Small intestine (tissue), 7 donors: ENCODE results near the gene MOB3C. TPM values are rescaled to one million over a fixed set of nuclear protein-coding genes. Genes with fewer than 3 reads are reported as not detected.

Experiments
- DNase-seq, 2 donors: peaks; one replicate each; pipeline versions ENCODE4 v3.0.0 to v3.0.0-alpha.2; 2013
- FAIRE-seq: peaks from 2 replicates; lab custom pipeline; 2012; peaks lifted over from hg19 to GRCh38; lab: Jason Lieb, UNC
- H3K27ac ChIP-seq, 3 donors: one replicate each; pipeline ENCODE4 v1.5.1; 2013; ENCODE audit warnings: low read length in 2 of 3, mild to moderate bottlenecking in 2 of 3, control low read depth in 1 of 3, inconsistent platforms in 1 of 3, low read depth in 1 of 3, moderate library complexity in 1 of 3
- H3K27me3 ChIP-seq, 3 donors: one replicate each; pipeline ENCODE4 v1.6.1; 2013; ENCODE audit warnings: low read length in 3 of 3, inconsistent platforms in 1 of 3; ENCODE audit not compliant: control insufficient read depth in 3 of 3, insufficient read depth in 3 of 3
- H3K36me3 ChIP-seq, 3 donors: one replicate each; pipeline ENCODE4 v1.6.1; 2013; ENCODE audit warnings: low read length in 3 of 3, inconsistent platforms in 1 of 3, low read depth in 1 of 3, mild to moderate bottlenecking in 1 of 3, moderate library complexity in 1 of 3; ENCODE audit not compliant: control insufficient read depth in 3 of 3, insufficient read depth in 2 of 3
- H3K4me1 ChIP-seq, 3 donors: one replicate each; pipeline ENCODE4 v1.6.1; 2013; ENCODE audit warnings: low read length in 2 of 3, inconsistent platforms in 1 of 3, low read depth in 1 of 3, mild to moderate bottlenecking in 1 of 3, moderate library complexity in 1 of 3; ENCODE audit not compliant: control insufficient read depth in 3 of 3, insufficient read depth in 2 of 3
- H3K4me3 ChIP-seq, 3 donors: one replicate each; pipeline ENCODE4 v1.5.1; 2013; ENCODE audit warnings: low read length in 3 of 3, control low read depth in 1 of 3, inconsistent platforms in 1 of 3, low read depth in 1 of 3, mild to moderate bottlenecking in 1 of 3, moderate library complexity in 1 of 3
- H3K9me3 ChIP-seq, 2 donors: one replicate each; pipeline ENCODE4 v1.6.1; 2013; ENCODE audit warnings: low read depth in 1 of 2, low read length in 1 of 2; ENCODE audit not compliant: control insufficient read depth in 2 of 2, insufficient read depth in 1 of 2
- WGBS, 3 donors: extraction: QIAGEN DNeasy Blood & Tissue Kit; methylation state at CpG; one replicate each; pipeline ENCODE4 v1.1.7; 2013; 5-methylcytosine and 5-hydroxymethylcytosine counted together
- polyA plus RNA-seq, 4 donors: library from polyadenylated mRNA; stranded (reverse) in 3 of 4; unstranded in 1 of 4; fragments of 200-250 nt in 3 of 4; fragments of 120-200 nt in 1 of 4; gene quantifications; one replicate each; pipeline versions ENCODE4 v1.2.1 to v1.2.3, GENCODE V29; 2013
- donor health status: healthy with polysubstance abuse.
- donor health status: control.
- donor health status: control.
- donor health status: Bipolar disorder and iron deficiency.
- donor health status: healthy.

The MOB3C gene
- polyA plus RNA-seq, 4 donors: 7.8 to 12.0 (median 9.5) TPM

DNA sequence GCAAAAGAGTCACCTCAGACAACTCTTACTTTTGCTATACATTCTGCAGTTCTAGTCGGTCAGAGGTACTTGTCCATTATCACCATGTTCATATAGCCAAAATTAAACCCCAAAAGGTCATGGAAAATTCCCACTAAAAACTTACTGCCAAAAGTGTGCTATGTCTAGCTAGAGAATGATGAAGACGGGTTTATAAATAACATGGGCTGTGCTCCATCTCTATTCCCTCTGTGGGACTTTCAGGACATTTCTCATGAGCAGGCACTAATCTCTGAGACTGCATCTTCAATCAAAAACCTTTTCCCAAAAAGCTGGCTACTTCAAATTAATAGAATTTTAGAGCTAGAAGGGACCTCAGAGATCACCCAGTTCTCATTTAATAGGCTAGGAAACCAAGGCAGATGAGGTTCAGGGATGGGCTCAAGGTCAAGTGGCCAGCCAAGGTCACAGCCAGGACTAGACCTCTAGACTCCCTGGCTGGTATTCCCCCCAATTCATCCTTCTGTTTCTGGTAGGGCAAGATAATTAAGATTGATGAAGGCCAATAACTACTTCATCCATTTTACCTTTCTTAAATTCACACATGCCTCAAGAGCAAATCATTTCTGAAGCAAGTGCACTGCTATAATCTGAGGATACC is 21.0 kb upstream of the MOB3C start:
- no peak overlapping the region for H3K4me3 ChIP-seq
- no peaks in the 10 kb centered on the region for H3K9me3 ChIP-seq
- 47 to 56% (median 48%) methylated on average over 2 of the region's 2 CpGs for WGBS, 3 donors
- peaks cover 3 to 20% (median 13%) of the 10 kb centered on the region in 3 donors for H3K36me3 ChIP-seq
- H3K27me3 ChIP-seq: no peaks in the 10 kb centered on the region
- peaks cover 0 to 5% (median 0%) of the 10 kb centered on the region in 3 donors for H3K4me1 ChIP-seq
- FAIRE-seq (no peak), DNase-seq (no peak)
- H3K27ac ChIP-seq: peak overlapping the region in 1 of 3 donors; percentile 5

GRCh38 chr1:46635205-46635604 is 18.6 kb upstream of the MOB3C start:
- H3K9me3 ChIP-seq: no peaks in the 10 kb centered on the region
- H3K36me3 ChIP-seq: peaks cover 3 to 24% (median 17%) of the 10 kb centered on the region in 3 donors
- H3K27me3 ChIP-seq: no peaks in the 10 kb centered on the region
- H3K4me3 ChIP-seq: no peak overlapping the region
- DNase-seq (no peak), FAIRE-seq (no peak)
- peaks cover 0 to 5% (median 0%) of the 10 kb centered on the region in 3 donors for H3K4me1 ChIP-seq
- H3K27ac ChIP-seq: no peak overlapping the region
- WGBS, 3 donors: 95 to 97% (median 96%) methylated on average over 2 of the region's 2 CpGs

DNA sequence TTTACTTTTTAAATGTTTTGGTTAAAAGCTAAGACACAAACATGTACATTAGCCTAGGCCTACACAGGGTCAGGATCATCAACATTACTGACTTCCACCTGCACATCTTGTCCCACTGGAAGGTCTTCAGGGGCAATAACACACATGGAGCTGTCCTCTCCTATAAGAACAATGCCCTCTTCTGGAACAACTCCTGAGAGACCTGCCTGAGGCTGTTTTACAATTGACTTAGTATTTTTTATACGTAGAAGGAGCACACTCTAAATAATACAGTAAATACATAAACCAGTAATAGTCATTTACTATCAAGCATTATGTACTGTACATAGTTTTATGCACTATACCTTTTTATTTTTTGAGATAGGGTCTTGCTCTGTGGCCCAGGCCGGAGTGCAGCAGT is 14.1 kb upstream of the MOB3C start:
- Histone ChIP-seq H3K4me1 (no peaks in the 10 kb centered on the region), H3K27ac (no peak overlapping the region), H3K4me3 (no peak overlapping the region), H3K36me3 (peaks cover 3 to 19% (median 15%) of the 10 kb centered on the region in 3 donors), H3K27me3 (no peaks in the 10 kb centered on the region), H3K9me3 (no peaks in the 10 kb centered on the region)
- no peak for DNase-seq
- WGBS, 3 donors: 92 to 95% (median 93%) methylated on average over 2 of the region's 2 CpGs
- no peak for FAIRE-seq

DNA sequence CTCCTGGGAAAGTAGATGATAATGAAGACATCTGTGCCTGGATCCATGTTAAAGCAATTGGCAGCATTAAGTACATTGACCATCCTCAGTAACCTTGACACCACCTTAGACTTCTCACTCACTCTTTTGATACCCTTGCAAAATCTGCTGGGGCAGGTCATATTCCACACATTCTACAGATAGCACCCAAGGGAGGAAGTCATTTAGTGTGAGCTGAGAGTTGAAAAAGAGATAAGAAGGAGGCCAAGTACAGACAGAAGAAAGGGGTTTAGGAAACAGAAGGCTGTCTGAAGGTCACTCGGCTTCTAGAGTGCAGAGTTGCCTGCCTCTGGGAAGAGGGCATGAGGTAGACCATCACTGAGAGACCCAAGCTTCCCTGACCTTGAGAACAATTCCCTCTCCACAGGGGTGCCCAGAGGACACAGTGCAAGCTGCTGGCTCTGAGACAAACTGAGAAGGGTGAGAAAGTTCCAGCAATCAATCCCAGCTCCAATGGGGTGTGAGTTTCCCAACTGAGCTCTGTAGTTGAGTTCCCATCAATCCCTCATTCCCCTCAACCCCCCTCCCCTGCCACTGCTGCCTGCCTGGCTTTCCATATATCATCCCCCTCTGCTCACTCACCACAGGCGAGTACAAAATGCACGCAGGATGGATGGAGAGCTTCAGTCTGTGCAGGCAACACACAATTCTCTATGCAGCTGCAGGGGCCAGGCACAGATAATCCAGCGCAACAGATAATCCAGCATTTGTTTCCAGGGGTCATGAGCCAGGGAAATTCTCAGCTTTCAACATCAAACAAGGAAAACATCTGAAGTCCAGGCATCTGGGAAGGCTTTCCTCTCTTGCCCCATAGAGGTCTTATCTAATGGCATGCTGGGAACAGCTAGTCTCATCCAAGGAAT is 7.4 kb upstream of the MOB3C start:
- WGBS, 3 donors: 72 to 74% (median 73%) methylated on average over 4 of the region's 4 CpGs

DNA sequence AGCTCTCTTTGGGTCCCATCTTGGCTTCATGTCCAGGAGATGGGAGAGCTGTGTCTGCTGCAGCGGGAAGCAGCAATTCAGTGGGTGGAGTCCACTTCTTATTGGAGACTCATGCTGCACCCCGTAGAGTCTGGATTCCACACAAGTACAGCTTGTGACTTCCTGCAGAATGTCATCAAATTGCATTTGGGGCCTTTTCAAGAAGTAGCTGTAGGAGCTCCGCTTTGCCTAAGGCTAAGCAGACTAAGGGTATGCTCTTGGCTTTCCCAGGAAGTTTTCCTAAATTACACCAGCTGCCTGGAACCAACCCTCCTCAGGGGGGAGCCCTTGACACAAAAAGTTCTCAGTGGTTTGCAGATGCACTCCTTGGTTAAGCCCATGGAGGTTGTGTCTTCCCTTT is 5.7 kb upstream of the MOB3C start:
- Histone ChIP-seq H3K4me3 (no peak overlapping the region), H3K36me3 (no peaks in the 10 kb centered on the region), H3K27me3 (no peaks in the 10 kb centered on the region), H3K4me1 (peaks cover 0 to 23% (median 0%) of the 10 kb centered on the region in 3 donors), H3K27ac (no peak overlapping the region), H3K9me3 (no peaks in the 10 kb centered on the region)
- FAIRE-seq (no peak), DNase-seq (peak; percentile 46 to 55)
- WGBS, 3 donors: 52 to 64% (median 60%) methylated on average over 3 of the region's 3 CpGs

More for the DNA sequence above, 7.4 kb upstream of the MOB3C start:
- H3K27me3 ChIP-seq: no peaks in the 10 kb centered on the region
- H3K4me3 ChIP-seq: no peak overlapping the region
- no peaks in the 10 kb centered on the region for H3K36me3 ChIP-seq
- H3K9me3 ChIP-seq: no peaks in the 10 kb centered on the region
- peaks cover 0 to 23% (median 0%) of the 10 kb centered on the region in 3 donors for H3K4me1 ChIP-seq
- peak; percentile 36 to 39 for DNase-seq
- no peak for FAIRE-seq
- no peak overlapping the region for H3K27ac ChIP-seq

DNA sequence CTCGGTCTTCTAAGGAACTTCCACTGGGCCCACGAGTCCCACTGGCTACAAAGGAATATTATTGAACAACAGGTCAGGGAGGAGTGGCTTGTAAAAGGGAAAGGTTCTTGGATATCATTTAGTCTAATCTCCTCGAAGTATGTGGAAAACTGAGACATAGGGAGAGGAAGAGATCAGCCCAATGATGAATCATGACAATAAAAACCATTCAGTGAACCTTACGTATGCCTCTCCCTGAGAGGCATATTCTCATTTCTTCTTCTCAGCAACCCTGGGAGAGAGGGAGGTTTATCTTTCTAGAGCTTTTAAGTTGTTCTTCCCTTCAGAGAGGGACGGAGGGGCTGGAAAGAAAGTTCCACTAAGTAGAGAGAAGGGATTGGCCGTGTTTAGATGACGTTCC is 5.3 kb upstream of the MOB3C start:
- WGBS, 3 donors: 50 to 60% (median 54%) methylated on average over 7 of the region's 7 CpGs
- Histone ChIP-seq H3K4me1 (peaks cover 0 to 27% (median 0%) of the 10 kb centered on the region in 3 donors), H3K36me3 (no peaks in the 10 kb centered on the region), H3K4me3 (no peak overlapping the region), H3K27me3 (no peaks in the 10 kb centered on the region), H3K27ac (no peak overlapping the region), H3K9me3 (no peaks in the 10 kb centered on the region)
- DNase-seq: no peak
- FAIRE-seq: no peak

DNA sequence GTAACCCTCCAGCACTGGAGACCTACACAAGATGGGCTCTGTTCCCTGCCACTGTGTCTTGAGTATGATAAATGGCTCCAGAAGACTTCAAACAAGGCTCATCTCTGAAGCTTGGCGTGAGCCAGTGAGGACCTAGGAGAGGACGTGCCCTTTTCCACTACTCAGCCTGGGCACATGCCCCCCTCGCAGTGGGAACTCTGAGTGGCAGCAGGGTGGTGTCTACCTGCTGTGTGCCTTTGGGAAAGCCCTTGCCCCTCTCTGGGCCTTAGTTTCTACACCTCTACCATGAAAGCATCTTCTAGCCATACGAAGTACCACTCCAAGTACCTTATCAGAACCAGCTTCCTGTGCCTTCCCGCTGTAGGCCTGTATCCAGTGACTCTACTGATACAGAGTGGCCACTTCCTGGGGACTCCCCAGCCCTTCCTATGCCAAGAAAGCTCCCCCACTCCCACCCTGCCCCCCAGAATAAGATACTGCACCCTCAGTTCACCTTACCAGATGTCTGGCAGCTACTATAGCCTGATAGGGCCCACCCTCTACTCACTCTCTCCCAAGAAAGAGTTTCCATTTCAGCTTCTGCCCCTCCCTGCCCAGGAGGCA is 3.1 kb upstream of the MOB3C start:
- no peak overlapping the region for H3K4me3 ChIP-seq
- no peaks in the 10 kb centered on the region for H3K9me3 ChIP-seq
- H3K27me3 ChIP-seq: no peaks in the 10 kb centered on the region
- H3K4me1 ChIP-seq: peaks cover 0 to 38% (median 3%) of the 10 kb centered on the region in 3 donors
- FAIRE-seq: no peak
- H3K27ac ChIP-seq: no peak overlapping the region
- DNase-seq: no peak
- 90 to 93% (median 91%) methylated on average over 5 of the region's 5 CpGs for WGBS, 3 donors
- no peaks in the 10 kb centered on the region for H3K36me3 ChIP-seq

GRCh38 chr1:46618754-46619415 is 2.3 kb upstream of the MOB3C start:
- 82 to 88% (median 85%) methylated on average over 4 of the region's 4 CpGs for WGBS, 3 donors

More at GRCh38 chr1:46618754-46619415, 2.3 kb upstream of the MOB3C start:
- H3K27ac ChIP-seq: no peak overlapping the region
- no peak overlapping the region for H3K4me3 ChIP-seq
- no peaks in the 10 kb centered on the region for H3K36me3 ChIP-seq
- peaks cover 0 to 38% (median 3%) of the 10 kb centered on the region in 3 donors for H3K4me1 ChIP-seq
- FAIRE-seq (no peak), DNase-seq (no peak)
- H3K9me3 ChIP-seq: no peaks in the 10 kb centered on the region
- no peaks in the 10 kb centered on the region for H3K27me3 ChIP-seq
